H9 (cell line): ENCODE measurements around the gene TRMT61A. TPM values are rescaled to one million over a fixed set of nuclear protein-coding genes. Genes with fewer than 3 reads are reported as not detected.

Source experiments
- DNase-seq: peaks from one replicate; pipeline ENCODE4 v3.0.0-alpha.2; 2017
- H2AFZ ChIP-seq: one replicate; pipeline ENCODE4 v1.6.1; 2013; ENCODE audit warnings: mild to moderate bottlenecking, low read length, control low read depth, moderate library complexity
- H2AK5ac ChIP-seq: 2 replicates; pipeline ENCODE4 v1.6.1; 2013; ENCODE audit warnings: low read length, control low read depth, mixed read lengths; ENCODE audit not compliant: insufficient read length
- H2BK120ac ChIP-seq: one replicate; pipeline ENCODE4 v1.6.1; 2013; ENCODE audit warnings: low read depth, mild to moderate bottlenecking, low read length, control low read depth, inconsistent platforms; ENCODE audit not compliant: poor library complexity, severe bottlenecking
- H2BK12ac ChIP-seq: 2 replicates; pipeline ENCODE4 v1.6.1; 2013; ENCODE audit warnings: low read length, control low read depth, mixed read lengths, low read depth; ENCODE audit not compliant: insufficient read length
- H2BK15ac ChIP-seq: 2 replicates; pipeline ENCODE4 v1.6.1; 2013; ENCODE audit warnings: low read depth, low read length, control low read depth
- H2BK20ac ChIP-seq: one replicate; pipeline ENCODE4 v1.6.1; 2013; ENCODE audit warnings: low read depth, mild to moderate bottlenecking, low read length, control low read depth, inconsistent platforms; ENCODE audit not compliant: poor library complexity, severe bottlenecking
- H2BK5ac ChIP-seq: 2 replicates; pipeline ENCODE4 v1.6.1; 2013; ENCODE audit warnings: low read length, control low read depth, mixed read lengths; ENCODE audit not compliant: insufficient read length
- H3K14ac ChIP-seq: 2 replicates; pipeline ENCODE4 v1.6.1; 2013; ENCODE audit warnings: low read length, control low read depth; ENCODE audit not compliant: insufficient read depth
- H3K18ac ChIP-seq: 2 replicates; pipeline ENCODE4 v1.6.1; 2013; ENCODE audit warnings: low read depth, mild to moderate bottlenecking, mixed read lengths, low read length, control low read depth; ENCODE audit not compliant: insufficient read length
- H3K23ac ChIP-seq: 2 replicates; pipeline ENCODE4 v1.6.1; 2013; ENCODE audit warnings: low read length, control low read depth, mixed read lengths, low read depth; ENCODE audit not compliant: insufficient read length
- H3K23me2 ChIP-seq: 2 replicates; pipeline ENCODE4 v1.6.1; 2013; ENCODE audit warnings: low read depth, mild to moderate bottlenecking, mixed read lengths, low read length, control low read depth; ENCODE audit not compliant: insufficient read length, poor library complexity, severe bottlenecking
- H3K27ac ChIP-seq: 2 replicates; pipeline ENCODE4 v1.5.1; 2013; ENCODE audit warnings: low read length, control low read depth, mixed read lengths, low read depth; ENCODE audit not compliant: insufficient read length
- H3K27me3 ChIP-seq: 2 replicates; pipeline ENCODE4 v1.6.1; 2013; ENCODE audit warnings: low read length, control low read depth, inconsistent platforms; ENCODE audit not compliant: insufficient read depth
- H3K4ac ChIP-seq: 2 replicates; pipeline ENCODE4 v1.6.1; 2013; ENCODE audit warnings: low read depth, mild to moderate bottlenecking, control low read depth, inconsistent platforms, low read length, moderate library complexity
- H3K4me1 ChIP-seq: 2 replicates; pipeline ENCODE4 v1.6.1; 2013; ENCODE audit warnings: low read length, control low read depth, inconsistent platforms; ENCODE audit not compliant: insufficient read depth
- H3K4me2 ChIP-seq: 2 replicates; pipeline ENCODE4 v1.6.1; 2013; ENCODE audit warnings: low read length, control low read depth, mixed read lengths; ENCODE audit not compliant: insufficient read length, insufficient read depth
- H3K56ac ChIP-seq: 2 replicates; pipeline ENCODE4 v1.6.1; 2013; ENCODE audit warnings: low read depth, mild to moderate bottlenecking, mixed read lengths, low read length, control low read depth; ENCODE audit not compliant: insufficient read length
- H3K79me1 ChIP-seq: 2 replicates; pipeline ENCODE4 v1.6.1; 2013; ENCODE audit warnings: low read depth, mild to moderate bottlenecking, moderate library complexity, low read length, control low read depth, inconsistent platforms; ENCODE audit not compliant: insufficient read depth, poor library complexity, severe bottlenecking
- H3K79me2 ChIP-seq: 2 replicates; pipeline ENCODE4 v1.6.1; 2013; ENCODE audit warnings: low read length, control low read depth, inconsistent platforms; ENCODE audit not compliant: insufficient read depth
- H3K9ac ChIP-seq: 2 replicates; pipeline ENCODE4 v1.6.1; 2013; ENCODE audit warnings: low read length, control low read depth, mixed read lengths; ENCODE audit not compliant: insufficient read length; ENCODE audit errors: extremely low read depth
- H3K9me3 ChIP-seq: one replicate; pipeline ENCODE4 v1.6.1; 2013; ENCODE audit warnings: low read depth, low read length, inconsistent platforms; ENCODE audit not compliant: control insufficient read depth
- H3T11ph ChIP-seq: one replicate; pipeline ENCODE4 v1.6.1; 2013; ENCODE audit warnings: mild to moderate bottlenecking, low read length, control low read depth, inconsistent platforms
- H4K20me1 ChIP-seq: one replicate; pipeline ENCODE4 v1.6.1; 2013; ENCODE audit not compliant: control insufficient read depth, insufficient read length, insufficient read depth
- H4K5ac ChIP-seq: 2 replicates; pipeline ENCODE4 v1.6.1; 2013; ENCODE audit warnings: low read depth, mild to moderate bottlenecking, mixed read lengths, low read length, control low read depth; ENCODE audit not compliant: insufficient read length
- H4K8ac ChIP-seq: replicated peaks from 2 replicates; pipeline ENCODE4 v1.6.1; 2013; ENCODE audit warnings: low read length, control low read depth, mixed read lengths, low read depth; ENCODE audit not compliant: insufficient read length
- H4K91ac ChIP-seq: 2 replicates; pipeline ENCODE4 v1.6.1; 2013; ENCODE audit warnings: low read depth, mild to moderate bottlenecking, moderate library complexity, mixed read lengths, low read length, control low read depth; ENCODE audit not compliant: insufficient read length
- H3K27ac Mint-ChIP-seq, 3 experiments: 2 replicates in 2 of 3; 3 replicates in 1 of 3; pipeline ENCODE4 v1.8.0; 2020 to 2021; ENCODE audit warnings: mixed read lengths in 3 of 3, mild to moderate bottlenecking in 1 of 3, moderate library complexity in 1 of 3
- H3K27me3 Mint-ChIP-seq: 2 replicates; pipeline ENCODE4 v1.8.0; 2021; ENCODE audit warnings: low read depth, mild to moderate bottlenecking, moderate library complexity, mixed read lengths
- H3K36me3 Mint-ChIP-seq, 3 experiments: 2 replicates in 2 of 3; 3 replicates in 1 of 3; pipeline ENCODE4 v1.8.0; 2020 to 2021; ENCODE audit warnings: low read depth in 3 of 3, mixed read lengths in 3 of 3; ENCODE audit not compliant: insufficient read depth in 1 of 3
- H3K4me1 Mint-ChIP-seq, 2 experiments: 2 replicates each; pipeline ENCODE4 v1.8.0; 2020; ENCODE audit warnings: mixed read lengths in 2 of 2
- H3K4me3 Mint-ChIP-seq, 2 experiments: 2 replicates in 1 of 2; 3 replicates in 1 of 2; pipeline ENCODE4 v1.8.0; 2020 to 2021; ENCODE audit warnings: mild to moderate bottlenecking in 2 of 2, mixed read lengths in 2 of 2, moderate library complexity in 1 of 2
- H3K9me3 Mint-ChIP-seq, 2 experiments: 2 replicates in 1 of 2; 3 replicates in 1 of 2; pipeline ENCODE4 v1.8.0; 2020; ENCODE audit warnings: mild to moderate bottlenecking in 2 of 2, mixed read lengths in 2 of 2, moderate library complexity in 1 of 2
- CTCF ChIP-seq: fragments of 200-600 bp; sonication (generic); conservative IDR thresholded peaks from 3 replicates; pipeline ENCODE4 v1.8.0; 2021; ENCODE audit warnings: antibody characterized with exemption, mild to moderate bottlenecking
- WGBS: extraction: QIAGEN DNeasy Blood & Tissue Kit; methylation state at CpG from one replicate; pipeline ENCODE4 v1.1.7; 2013; ENCODE audit warnings: missing lambda C conversion rate, low lambda C conversion rate, mixed read lengths; ENCODE audit not compliant: insufficient read length; ENCODE audit errors: extremely low coverage; 5-methylcytosine and 5-hydroxymethylcytosine counted together
- total RNA-seq: library from RNA; stranded (reverse); gene quantifications from 2 replicates; pipeline ENCODE4 v1.2.1, GENCODE V29; 2021

Gene TRMT61A
- total RNA-seq, 1 experiment from 2014 or later = 21.9 TPM

- no peak overlapping the region for H3K14ac ChIP-seq
- H2BK15ac ChIP-seq = no peak overlapping the region
- H3K79me2 ChIP-seq = no peaks in the 10 kb centered on the region
- H4K91ac ChIP-seq = no peak overlapping the region
- no CpG with 5 or more reads among the region's 66 CpGs for WGBS
- H3K4me1 ChIP-seq = no peaks in the 10 kb centered on the region
- H2BK120ac ChIP-seq = no peak overlapping the region
- H2BK20ac ChIP-seq = no peak overlapping the region
- H3K4ac ChIP-seq = no peak overlapping the region
- no peak overlapping the region for H2AFZ ChIP-seq
- peak overlapping the region; percentile 67 to 74; a peak in 4 of 5 replicates for H3K4me3 Mint-ChIP-seq
- no peak overlapping the region for H3K23ac ChIP-seq
- no peak overlapping the region for H2AK5ac ChIP-seq
- no peak overlapping the region for H3K27ac Mint-ChIP-seq
- peaks cover 4 to 5% of the 10 kb centered on the region in 2 experiments; a peak in 3 of 5 replicates for H3K9me3 Mint-ChIP-seq
- H2BK5ac ChIP-seq = no peak overlapping the region
- H4K20me1 ChIP-seq = peaks cover 3% of the 10 kb centered on the region
- H3T11ph ChIP-seq = no peak overlapping the region
- TF ChIP-seq CTCF = peak; percentile 68
- no peak overlapping the region for H4K5ac ChIP-seq
- H3K56ac ChIP-seq = no peak overlapping the region
- H2BK12ac ChIP-seq = no peak overlapping the region
- H3K79me1 ChIP-seq = no peaks in the 10 kb centered on the region
- peaks cover 10 to 15% (median 13%) of the 10 kb centered on the region in 3 experiments for H3K36me3 Mint-ChIP-seq
- H3K27ac ChIP-seq = no peak overlapping the region
- H3K18ac ChIP-seq = peak overlapping the region; percentile 10
- H3K4me2 ChIP-seq = peak overlapping the region; percentile 62
- H3K9ac ChIP-seq = no peak overlapping the region
- peak; percentile 81 for DNase-seq
- H3K4me1 Mint-ChIP-seq = peaks cover 19 to 49% of the 10 kb centered on the region in 2 experiments
- H4K8ac ChIP-seq = no peak overlapping the region
- no peaks in the 10 kb centered on the region for H3K9me3 ChIP-seq
- peaks cover 27% of the 10 kb centered on the region for H3K27me3 Mint-ChIP-seq
- H3K23me2 ChIP-seq = peaks cover 12% of the 10 kb centered on the region
- peaks cover 7% of the 10 kb centered on the region; the same call in 1 of the 2 replicates for H3K27me3 ChIP-seq
These were observed 8.1 kb upstream of the TRMT61A start for GRCh38 chr14:103520657-103521437.
